Transverse colon (tissue), 4 donors: Measurements from ENCODE around the gene RPP30. TPM values are rescaled to one million over a fixed set of nuclear protein-coding genes. Genes with fewer than 3 reads are reported as not detected.
A peak's percentile ranks its signal among the peaks of the same experiment; 100 is the strongest.

Source experiments
- DNase-seq: peaks from one replicate; pipeline ENCODE4 v3.0.0-alpha.2; 2019
- H3K27ac ChIP-seq, 4 donors: fragments of 200-600 bp; sonication (generic); 2 replicates each; pipeline ENCODE4 v1.5.1; 2016 to 2018; ENCODE audit warnings: inconsistent platforms in 4 of 4
- H3K27me3 ChIP-seq: fragments of 200-600 bp; sonication (generic); 2 replicates; pipeline ENCODE4 v1.5.1; 2017; ENCODE audit warnings: inconsistent platforms
- H3K36me3 ChIP-seq, 4 donors: fragments of 200-600 bp; sonication (generic); 2 replicates each; pipeline ENCODE4 v1.5.1; 2017 to 2019; ENCODE audit warnings: inconsistent platforms in 4 of 4
- H3K4me1 ChIP-seq, 4 donors: fragments of 200-600 bp; sonication (generic); 2 replicates each; pipeline ENCODE4 v1.5.1; 2017 to 2020; ENCODE audit warnings: inconsistent platforms in 4 of 4
- H3K4me3 ChIP-seq, 4 donors: fragments of 200-600 bp; sonication (generic); 1 replicate in 1 of 4; 2 replicates in 3 of 4; pipeline versions ENCODE4 v1.5.1 to v1.6.1; 2017 to 2019; ENCODE audit warnings: inconsistent platforms in 4 of 4
- H3K9me3 ChIP-seq, 2 donors: fragments of 200-600 bp; sonication (generic); 2 replicates each; pipeline ENCODE4 v1.5.1; 2017 to 2019; ENCODE audit warnings: inconsistent platforms in 2 of 2
- EP300 ChIP-seq: sonication (generic); formaldehyde crosslinking; IDR thresholded peaks from one replicate; pipeline ENCODE4 v1.6.1; 2017; ENCODE audit warnings: antibody characterized with exemption, low read depth
- POLR2A ChIP-seq: fragments of 450-650 bp; IDR thresholded peaks from one replicate; pipeline ENCODE4 v1.6.1; 2016; ENCODE audit warnings: antibody characterized with exemption, mild to moderate bottlenecking, moderate library complexity
- POLR2AphosphoS5 ChIP-seq, 3 donors: sonication (generic); formaldehyde crosslinking; IDR thresholded peaks; one replicate each; pipeline ENCODE4 v1.6.1; 2016; ENCODE audit warnings: antibody characterized with exemption in 3 of 3
- WGBS, 2 donors: methylation state at CpG; one replicate each; pipeline ENCODE4 v1.1.5; 2018; ENCODE audit warnings: low coverage in 1 of 2; 5-methylcytosine and 5-hydroxymethylcytosine counted together
- in situ Hi-C, 4 donors: fragments of 200-750 bp; cut with MboI; loops; one replicate each; pipeline versions ENCODE4 v1.15.0 to v1.15.1; 2017; ENCODE audit warnings: low sequenced_read_pairs in 3 of 4, low pct_ligation_motif_present in 1 of 4, low pct_unique_long_range_greater_than_20kb in 1 of 4
- intact Hi-C: fragments of 100-400 bp; cut with DNase I; formaldehyde crosslinking; loops from one replicate; pipeline ENCODE4 v1.15.1; 2023; ENCODE audit warnings: low total_unique reads
- total RNA-seq, 4 donors: library from RNA; depleted of rRNA; stranded (reverse); fragments of >200 nt; gene quantifications; one replicate each; pipeline ENCODE4 v1.1.0, GENCODE V29; 2016
- TF ChIP-seq, protein P1 (sequence below), 5 experiments: fragments of 200-600 bp in 3 of 5; fragments of 450-650 bp in 2 of 5; sonication (generic) in 3 of 5; IDR thresholded peaks; 1 replicate in 2 of 5; 2 replicates in 3 of 5; pipeline ENCODE4 v1.5.1; 2016 to 2017; ENCODE audit warnings: antibody characterized with exemption in 5 of 5, inconsistent platforms in 3 of 5, mild to moderate bottlenecking in 2 of 5, moderate library complexity in 1 of 5

Gene RPP30
- total RNA-seq, 4 donors from 2014 or later, result 4.6 to 48.3 (median 18.7) TPM

DNA sequence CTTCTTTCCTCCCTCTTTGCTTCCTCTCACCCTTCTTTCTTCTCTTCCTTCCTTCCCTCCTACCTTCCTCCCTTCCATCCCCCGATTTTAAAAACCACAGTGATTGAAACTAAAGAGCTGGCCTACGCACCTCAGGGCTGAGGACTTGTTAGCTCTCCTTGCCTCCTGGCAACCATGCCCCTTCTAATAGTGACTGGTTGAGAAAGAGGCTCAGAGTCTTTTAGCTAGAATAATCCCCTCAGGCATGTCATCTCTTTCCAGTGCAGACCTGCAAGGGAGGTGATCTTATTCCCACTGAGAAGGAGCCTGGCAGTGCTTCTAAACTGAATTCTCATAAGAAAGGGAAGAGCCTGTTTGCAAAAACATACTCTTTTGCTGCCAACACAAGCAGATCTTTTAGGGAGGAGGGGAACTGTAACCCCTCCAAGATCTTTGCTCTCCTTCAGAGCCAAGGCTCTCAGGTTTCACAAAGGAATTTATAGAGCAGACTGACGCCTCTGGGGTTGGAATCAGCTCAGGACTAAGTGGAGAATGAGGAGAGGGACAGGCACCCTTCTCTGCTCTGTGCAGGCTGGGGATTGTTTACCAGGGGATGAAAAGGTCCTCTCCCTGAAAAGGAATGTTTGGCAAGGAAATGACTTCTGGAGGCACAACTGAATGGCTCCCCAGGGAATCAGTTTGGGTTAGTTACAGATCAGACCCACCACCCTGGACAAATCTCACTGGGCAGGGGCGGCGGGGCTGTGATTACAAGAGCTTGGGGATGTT, 58.5 kb downstream of the RPP30 start:
- in situ Hi-C loops (no loop called here), intact Hi-C loops (no loop called here)
- H3K36me3 ChIP-seq, result no peaks in the 10 kb centered on the region
- TF ChIP-seq POLR2A (no peak), POLR2AphosphoS5 (IDR thresholded peaks at IDR 0.05) (no peak), EP300 (no peak)
- TF ChIP-seq, protein P1, sequence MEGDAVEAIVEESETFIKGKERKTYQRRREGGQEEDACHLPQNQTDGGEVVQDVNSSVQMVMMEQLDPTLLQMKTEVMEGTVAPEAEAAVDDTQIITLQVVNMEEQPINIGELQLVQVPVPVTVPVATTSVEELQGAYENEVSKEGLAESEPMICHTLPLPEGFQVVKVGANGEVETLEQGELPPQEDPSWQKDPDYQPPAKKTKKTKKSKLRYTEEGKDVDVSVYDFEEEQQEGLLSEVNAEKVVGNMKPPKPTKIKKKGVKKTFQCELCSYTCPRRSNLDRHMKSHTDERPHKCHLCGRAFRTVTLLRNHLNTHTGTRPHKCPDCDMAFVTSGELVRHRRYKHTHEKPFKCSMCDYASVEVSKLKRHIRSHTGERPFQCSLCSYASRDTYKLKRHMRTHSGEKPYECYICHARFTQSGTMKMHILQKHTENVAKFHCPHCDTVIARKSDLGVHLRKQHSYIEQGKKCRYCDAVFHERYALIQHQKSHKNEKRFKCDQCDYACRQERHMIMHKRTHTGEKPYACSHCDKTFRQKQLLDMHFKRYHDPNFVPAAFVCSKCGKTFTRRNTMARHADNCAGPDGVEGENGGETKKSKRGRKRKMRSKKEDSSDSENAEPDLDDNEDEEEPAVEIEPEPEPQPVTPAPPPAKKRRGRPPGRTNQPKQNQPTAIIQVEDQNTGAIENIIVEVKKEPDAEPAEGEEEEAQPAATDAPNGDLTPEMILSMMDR (IDR thresholded peaks at IDR 0.05), result no peak
- H3K27me3 ChIP-seq, result peaks cover 10% of the 10 kb centered on the region
- no peak overlapping the region for H3K4me3 ChIP-seq
- WGBS, 2 donors, result 29 to 45% methylated on average over 2 to 5 of the region's 5 CpGs
- H3K4me1 ChIP-seq, result peaks cover 0 to 7% (median 5%) of the 10 kb centered on the region in 4 donors
- no peaks in the 10 kb centered on the region for H3K9me3 ChIP-seq
- peak overlapping the region; percentile 8 to 35 (median 10) for H3K27ac ChIP-seq
- no peak for DNase-seq

DNA sequence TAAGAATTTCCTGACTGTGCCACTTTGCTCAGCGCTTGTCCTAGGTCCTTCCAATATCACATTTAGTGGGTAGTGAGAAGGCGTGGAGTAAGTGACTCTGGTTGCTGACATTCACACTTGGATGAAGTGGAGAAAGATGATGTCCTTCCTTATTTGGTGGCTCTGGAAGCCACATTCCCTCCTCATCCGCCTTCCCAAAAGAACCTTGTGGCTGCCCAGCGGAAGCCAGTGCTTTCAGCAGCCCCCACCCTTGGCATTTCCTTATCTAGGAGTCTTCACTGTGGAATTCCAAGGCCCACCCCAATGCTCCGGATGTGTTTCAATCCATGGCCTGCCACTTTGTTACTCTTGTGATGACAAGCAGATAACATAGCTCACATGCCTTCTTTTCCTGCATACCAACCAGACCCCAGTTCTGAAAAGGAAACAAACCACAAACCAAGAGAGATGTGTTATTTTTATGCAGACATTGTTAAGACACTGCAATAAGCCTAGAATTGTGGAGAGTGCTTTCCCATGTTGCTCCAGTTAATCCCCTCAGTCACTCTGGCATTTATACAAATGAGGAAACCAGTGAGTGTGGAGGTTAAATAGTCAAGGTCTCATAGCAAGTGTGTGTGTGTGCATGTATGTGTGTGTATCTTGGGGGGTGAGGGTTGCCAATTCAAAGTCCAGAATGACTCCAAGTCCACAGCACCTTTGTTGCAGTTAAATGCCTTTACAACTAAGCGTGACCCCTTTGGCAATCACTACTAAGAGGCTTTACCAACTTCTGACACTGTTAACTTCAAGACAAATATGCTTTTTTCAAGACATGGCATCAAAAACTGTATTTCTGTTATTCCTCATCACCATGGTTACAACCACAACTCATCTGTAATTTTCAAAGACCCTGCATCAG, 59.4 kb downstream of the RPP30 start:
- TF ChIP-seq, protein P1 (IDR thresholded peaks at IDR 0.05), result no peak
- TF ChIP-seq EP300 (no peak), POLR2A (no peak), POLR2AphosphoS5 (IDR thresholded peaks at IDR 0.05) (no peak)
- H3K36me3 ChIP-seq, result no peaks in the 10 kb centered on the region
- H3K4me3 ChIP-seq, result no peak overlapping the region
- 66 to 81% methylated on average over 4 to 6 of the region's 6 CpGs for WGBS, 2 donors
- H3K9me3 ChIP-seq, result no peaks in the 10 kb centered on the region
- H3K4me1 ChIP-seq, result peaks cover 0 to 7% (median 5%) of the 10 kb centered on the region in 4 donors
- no peak for DNase-seq
- in situ Hi-C loops (no loop called here), intact Hi-C loops (no loop called here)
- H3K27ac ChIP-seq, result peak overlapping the region; percentile 8 to 35 (median 10)
- H3K27me3 ChIP-seq, result peaks cover 10% of the 10 kb centered on the region

DNA sequence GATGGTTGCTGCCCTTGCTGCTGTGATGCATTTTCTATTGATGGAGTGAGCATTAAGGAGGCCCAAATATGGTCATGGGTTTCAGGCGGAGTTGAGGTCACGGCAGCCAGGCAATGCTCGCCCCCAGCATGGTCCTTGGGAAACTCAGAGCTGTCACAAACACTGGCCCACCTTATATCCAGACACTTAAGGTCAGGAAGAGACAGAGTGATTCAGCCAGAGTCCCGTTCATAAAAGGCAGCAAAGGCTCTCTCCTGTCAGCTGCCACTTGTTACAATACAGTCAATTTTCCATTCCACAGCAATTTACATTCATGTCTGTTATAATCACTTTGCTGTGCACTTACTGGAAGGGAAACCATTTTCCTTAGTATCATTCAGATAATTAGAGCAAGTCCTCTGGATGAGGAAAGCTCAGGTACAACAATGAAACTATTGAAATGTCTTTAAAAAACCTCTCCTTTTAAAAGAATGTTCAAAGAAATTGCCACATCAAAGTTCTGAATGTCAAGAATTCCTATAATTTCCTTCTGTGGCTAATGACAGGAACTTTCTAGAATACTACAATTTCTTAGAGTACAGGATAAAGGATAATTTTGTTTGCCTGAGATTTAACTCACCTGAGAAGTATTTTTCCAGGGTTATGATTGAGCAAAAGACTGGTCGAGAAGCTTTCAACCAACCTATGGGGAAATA, 64.0 kb downstream of the RPP30 start:
- Histone ChIP-seq H3K36me3 (no peaks in the 10 kb centered on the region), H3K27ac (no peak overlapping the region), H3K9me3 (no peaks in the 10 kb centered on the region), H3K4me1 (no peaks in the 10 kb centered on the region), H3K27me3 (no peaks in the 10 kb centered on the region), H3K4me3 (no peak overlapping the region)
- 61 to 93% methylated on average over 4 to 5 of the region's 5 CpGs for WGBS, 2 donors
- in situ Hi-C loops (no loop called here), intact Hi-C loops (no loop called here)
- no peak for DNase-seq
- TF ChIP-seq EP300 (no peak), POLR2A (no peak), POLR2AphosphoS5 (IDR thresholded peaks at IDR 0.05) (no peak)
- TF ChIP-seq, protein P1 (IDR thresholded peaks at IDR 0.05), result no peak

DNA sequence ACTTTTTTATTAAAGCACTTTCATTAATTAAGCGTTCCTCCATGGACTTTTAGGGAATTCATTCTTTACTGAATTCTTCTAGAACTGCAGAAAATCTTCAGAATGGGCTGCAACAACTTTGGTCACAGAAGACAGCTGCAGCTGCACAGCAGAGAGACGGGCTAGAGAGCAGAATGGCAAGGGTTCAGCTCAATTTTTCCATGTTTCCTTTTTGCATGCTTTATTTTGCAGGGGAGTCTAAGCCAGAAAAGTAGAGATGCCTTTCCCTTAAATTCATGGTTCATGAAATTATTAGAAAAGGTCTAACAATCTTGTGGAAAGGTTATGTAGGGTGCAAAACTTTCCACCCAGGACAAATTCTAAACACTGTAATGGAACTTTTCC, 64.5 kb downstream of the RPP30 start:
- no peak for DNase-seq
- WGBS, 2 donors, result 71 to 83% methylated on average over 2 of the region's 2 CpGs
- TF ChIP-seq EP300 (no peak), POLR2A (no peak), POLR2AphosphoS5 (IDR thresholded peaks at IDR 0.05) (no peak)
- TF ChIP-seq, protein P1 (IDR thresholded peaks at IDR 0.05), result no peak
- Histone ChIP-seq H3K36me3 (no peaks in the 10 kb centered on the region), H3K27ac (no peak overlapping the region), H3K27me3 (no peaks in the 10 kb centered on the region), H3K4me1 (no peaks in the 10 kb centered on the region), H3K9me3 (no peaks in the 10 kb centered on the region), H3K4me3 (no peak overlapping the region)
- intact Hi-C loops, result no loop called here
- in situ Hi-C loops, result no loop called here
